Trophoblast cell (in vitro differentiated cells and primary cell): ENCODE data around the gene USP34.

Experiments used
- DNase-seq, 2 donors: peaks; one replicate each; pipeline ENCODE4 v3.0.0-alpha.2; 2016
- H2AFZ ChIP-seq: 2 replicates; pipeline ENCODE4 v1.6.1; 2013; ENCODE audit warnings: low read length, moderate library complexity, mild to moderate bottlenecking; ENCODE audit not compliant: insufficient read depth, poor library complexity
- H2AK5ac ChIP-seq: 2 replicates; pipeline ENCODE4 v1.6.1; 2013; ENCODE audit warnings: mild to moderate bottlenecking, low read length
- H2BK120ac ChIP-seq: 2 replicates; pipeline ENCODE4 v1.6.1; 2013; ENCODE audit warnings: low read length, mild to moderate bottlenecking, moderate library complexity; ENCODE audit not compliant: insufficient read depth, poor library complexity
- H2BK12ac ChIP-seq: 2 replicates; pipeline ENCODE4 v1.6.1; 2013; ENCODE audit warnings: mild to moderate bottlenecking, low read length, moderate library complexity
- H2BK5ac ChIP-seq: 2 replicates; pipeline ENCODE4 v1.6.1; 2013; ENCODE audit warnings: low read length, low read depth, moderate library complexity, mild to moderate bottlenecking; ENCODE audit not compliant: poor library complexity
- H3K14ac ChIP-seq: 2 replicates; pipeline ENCODE4 v1.6.1; 2013; ENCODE audit warnings: mild to moderate bottlenecking, low read length
- H3K18ac ChIP-seq: 2 replicates; pipeline ENCODE4 v1.6.1; 2013; ENCODE audit warnings: mild to moderate bottlenecking, low read length
- H3K23ac ChIP-seq: 2 replicates; pipeline ENCODE4 v1.6.1; 2013; ENCODE audit warnings: low read length
- H3K27ac ChIP-seq: 2 replicates; pipeline ENCODE4 v1.5.1; 2013; ENCODE audit warnings: low read depth, mild to moderate bottlenecking, inconsistent platforms, low read length, moderate library complexity
- H3K27me3 ChIP-seq: 2 replicates; pipeline ENCODE4 v1.6.1; 2013; ENCODE audit warnings: inconsistent platforms, mild to moderate bottlenecking, low read length, moderate library complexity; ENCODE audit not compliant: insufficient read depth
- H3K36me3 ChIP-seq, 2 experiments: 1 replicate in 1 of 2; 2 replicates in 1 of 2; pipeline ENCODE4 v1.6.1; 2013; ENCODE audit warnings: low read length in 2 of 2, mild to moderate bottlenecking in 2 of 2, moderate library complexity in 1 of 2; ENCODE audit not compliant: insufficient read depth in 2 of 2, control insufficient read depth in 1 of 2
- H3K4ac ChIP-seq: 2 replicates; pipeline ENCODE4 v1.6.1; 2013; ENCODE audit warnings: low read depth, mild to moderate bottlenecking, low read length, moderate library complexity
- H3K4me1 ChIP-seq, 2 experiments: 1 replicate in 1 of 2; 2 replicates in 1 of 2; pipeline ENCODE4 v1.6.1; 2013; ENCODE audit warnings: low read length in 2 of 2, mild to moderate bottlenecking in 2 of 2, moderate library complexity in 1 of 2; ENCODE audit not compliant: insufficient read depth in 2 of 2, control insufficient read depth in 1 of 2
- H3K4me2 ChIP-seq: 2 replicates; pipeline ENCODE4 v1.6.1; 2013; ENCODE audit warnings: inconsistent platforms, mild to moderate bottlenecking, low read length, moderate library complexity
- H3K4me3 ChIP-seq: 2 replicates; pipeline ENCODE4 v1.5.1; 2013; ENCODE audit warnings: mild to moderate bottlenecking, low read depth, low read length, inconsistent platforms
- H3K79me1 ChIP-seq: one replicate; pipeline ENCODE4 v1.6.1; 2013; ENCODE audit warnings: low read length
- H3K79me2 ChIP-seq: 2 replicates; pipeline ENCODE4 v1.6.1; 2013; ENCODE audit warnings: low read length, mild to moderate bottlenecking; ENCODE audit not compliant: control insufficient read depth, insufficient read depth, poor library complexity
- H3K9ac ChIP-seq: 2 replicates; pipeline ENCODE4 v1.6.1; 2013; ENCODE audit warnings: mild to moderate bottlenecking, low read length
- H3K9me3 ChIP-seq: 2 replicates; pipeline ENCODE4 v1.6.1; 2013; ENCODE audit warnings: low read depth, mild to moderate bottlenecking, control low read depth, inconsistent platforms, low read length; ENCODE audit not compliant: insufficient read depth
- H4K12ac ChIP-seq: 2 replicates; pipeline ENCODE4 v1.6.1; 2013; ENCODE audit warnings: low read depth, mild to moderate bottlenecking, low read length, moderate library complexity
- H4K8ac ChIP-seq: 2 replicates; pipeline ENCODE4 v1.6.1; 2013; ENCODE audit warnings: low read depth, mild to moderate bottlenecking, low read length, moderate library complexity
- H4K91ac ChIP-seq: one replicate; pipeline ENCODE4 v1.6.1; 2013; ENCODE audit warnings: low read depth, mild to moderate bottlenecking, low read length, moderate library complexity
- WGBS: extraction: QIAGEN DNeasy Blood & Tissue Kit; methylation state at CpG from one replicate; pipeline ENCODE4 v1.1.7; 2013; ENCODE audit warnings: missing lambda C conversion rate; ENCODE audit not compliant: insufficient read length, insufficient coverage; ENCODE audit errors: extremely low coverage; 5-methylcytosine and 5-hydroxymethylcytosine counted together

USP34 gene

GRCh38 chr2:61414674-61415073 lies 56.2 kb downstream of the USP34 start:
- Histone ChIP-seq H4K8ac (no peak overlapping the region), H3K4me2 (no peak overlapping the region), H3K79me1 (no peaks in the 10 kb centered on the region), H2BK5ac (no peak overlapping the region), H4K91ac (no peak overlapping the region), H3K9ac (no peak overlapping the region), H2BK12ac (no peak overlapping the region), H3K9me3 (no peaks in the 10 kb centered on the region), H4K12ac (no peak overlapping the region), H3K14ac (no peak overlapping the region), H3K23ac (no peak overlapping the region), H2AK5ac (no peak overlapping the region), H3K4ac (no peak overlapping the region), H3K27ac (no peak overlapping the region), H3K18ac (no peak overlapping the region), H3K79me2 (no peaks in the 10 kb centered on the region), H3K27me3 (no peaks in the 10 kb centered on the region), H3K36me3 (peaks cover 0 to 8% of the 10 kb centered on the region in 2 experiments), H2BK120ac (no peak overlapping the region), H2AFZ (no peak overlapping the region), H3K4me1 (no peaks in the 10 kb centered on the region), H3K4me3 (no peak overlapping the region)
- no CpG with 5 or more reads among the region's 3 CpGs for WGBS
- DNase-seq, result no peak

- H3K36me3 ChIP-seq, result peaks cover 3 to 4% of the 10 kb centered on the region in 2 experiments
- no peak overlapping the region for H2BK5ac ChIP-seq
- H4K8ac ChIP-seq, result no peak overlapping the region
- no peaks in the 10 kb centered on the region for H3K27me3 ChIP-seq
- no peak overlapping the region for H3K9ac ChIP-seq
- no peaks in the 10 kb centered on the region for H3K9me3 ChIP-seq
- no peak overlapping the region for H2BK12ac ChIP-seq
- no peak overlapping the region for H2AK5ac ChIP-seq
- H3K18ac ChIP-seq, result no peak overlapping the region
- no peaks in the 10 kb centered on the region for H3K4me1 ChIP-seq
- H3K23ac ChIP-seq, result no peak overlapping the region
- no peak overlapping the region for H2AFZ ChIP-seq
- no CpG with 5 or more reads among the region's 5 CpGs for WGBS
- H3K4me3 ChIP-seq, result no peak overlapping the region
- H4K91ac ChIP-seq, result no peak overlapping the region
- H3K4ac ChIP-seq, result no peak overlapping the region
- no peaks in the 10 kb centered on the region for H3K79me1 ChIP-seq
- H3K4me2 ChIP-seq, result no peak overlapping the region
- H3K27ac ChIP-seq, result no peak overlapping the region
- H3K14ac ChIP-seq, result no peak overlapping the region
- H3K79me2 ChIP-seq, result no peaks in the 10 kb centered on the region
- H4K12ac ChIP-seq, result no peak overlapping the region
- no peak for DNase-seq
- no peak overlapping the region for H2BK120ac ChIP-seq
Observed at GRCh38 chr2:61411109-61411508, 59.8 kb downstream of the USP34 start.

GRCh38 chr2:61410185-61410584 lies 60.7 kb downstream of the USP34 start:
- Histone ChIP-seq H3K4me1 (no peaks in the 10 kb centered on the region), H2AK5ac (no peak overlapping the region), H2BK120ac (no peak overlapping the region), H3K18ac (no peak overlapping the region), H2BK12ac (no peak overlapping the region), H3K36me3 (peaks cover 3 to 4% of the 10 kb centered on the region in 2 experiments), H3K4me3 (no peak overlapping the region), H3K14ac (no peak overlapping the region), H4K12ac (no peak overlapping the region), H3K79me2 (no peaks in the 10 kb centered on the region), H2AFZ (no peak overlapping the region), H4K91ac (no peak overlapping the region), H4K8ac (no peak overlapping the region), H3K9ac (no peak overlapping the region), H3K27ac (no peak overlapping the region), H3K79me1 (no peaks in the 10 kb centered on the region), H3K4ac (no peak overlapping the region), H3K9me3 (no peaks in the 10 kb centered on the region), H3K4me2 (no peak overlapping the region), H3K27me3 (no peaks in the 10 kb centered on the region), H2BK5ac (no peak overlapping the region), H3K23ac (no peak overlapping the region)
- no CpG with 5 or more reads among the region's 3 CpGs for WGBS
- DNase-seq, result no peak

GRCh38 chr2:61405813-61406212 lies 65.1 kb downstream of the USP34 start:
- H4K91ac ChIP-seq, result no peak overlapping the region
- H3K14ac ChIP-seq, result no peak overlapping the region
- no peak overlapping the region for H3K4me3 ChIP-seq
- H4K12ac ChIP-seq, result no peak overlapping the region
- H3K79me1 ChIP-seq, result no peaks in the 10 kb centered on the region
- H3K4me2 ChIP-seq, result no peak overlapping the region
- no CpG with 5 or more reads among the region's 2 CpGs for WGBS
- no peak overlapping the region for H4K8ac ChIP-seq
- H3K18ac ChIP-seq, result no peak overlapping the region
- DNase-seq, result no peak
- no peaks in the 10 kb centered on the region for H3K79me2 ChIP-seq
- no peak overlapping the region for H2AK5ac ChIP-seq
- H3K27ac ChIP-seq, result no peak overlapping the region
- H3K9ac ChIP-seq, result no peak overlapping the region
- no peak overlapping the region for H2BK120ac ChIP-seq
- no peaks in the 10 kb centered on the region for H3K27me3 ChIP-seq
- no peak overlapping the region for H2BK5ac ChIP-seq
- peaks cover 4 to 8% of the 10 kb centered on the region in 2 experiments for H3K36me3 ChIP-seq
- no peaks in the 10 kb centered on the region for H3K4me1 ChIP-seq
- no peaks in the 10 kb centered on the region for H3K9me3 ChIP-seq
- H3K23ac ChIP-seq, result no peak overlapping the region
- H2AFZ ChIP-seq, result no peak overlapping the region
- H3K4ac ChIP-seq, result no peak overlapping the region
- H2BK12ac ChIP-seq, result no peak overlapping the region
